IPS-15b (cell line): ENCODE measurements around the gene SIRPB1.

ENCODE experiments used
- H3K27me3 ChIP-seq: one replicate; pipeline ENCODE4 v1.6.1; 2013; ENCODE audit warnings: low read length; ENCODE audit not compliant: control insufficient read depth, insufficient read depth
- H3K36me3 ChIP-seq: one replicate; pipeline ENCODE4 v1.6.1; 2013; ENCODE audit warnings: low read length; ENCODE audit not compliant: control insufficient read depth, insufficient read depth
- H3K4me1 ChIP-seq: one replicate; pipeline ENCODE4 v1.6.1; 2013; ENCODE audit warnings: mild to moderate bottlenecking, low read length; ENCODE audit not compliant: control insufficient read depth, insufficient read depth
- H3K4me3 ChIP-seq: one replicate; pipeline ENCODE4 v1.5.1; 2013; ENCODE audit warnings: low read depth, low read length
- H3K9ac ChIP-seq: one replicate; pipeline ENCODE4 v1.6.1; 2013; ENCODE audit warnings: low read depth, mild to moderate bottlenecking, low read length
- H3K9me3 ChIP-seq: one replicate; pipeline ENCODE4 v1.6.1; 2013; ENCODE audit warnings: mild to moderate bottlenecking, low read length; ENCODE audit not compliant: control insufficient read depth, insufficient read depth

The SIRPB1 gene

DNA sequence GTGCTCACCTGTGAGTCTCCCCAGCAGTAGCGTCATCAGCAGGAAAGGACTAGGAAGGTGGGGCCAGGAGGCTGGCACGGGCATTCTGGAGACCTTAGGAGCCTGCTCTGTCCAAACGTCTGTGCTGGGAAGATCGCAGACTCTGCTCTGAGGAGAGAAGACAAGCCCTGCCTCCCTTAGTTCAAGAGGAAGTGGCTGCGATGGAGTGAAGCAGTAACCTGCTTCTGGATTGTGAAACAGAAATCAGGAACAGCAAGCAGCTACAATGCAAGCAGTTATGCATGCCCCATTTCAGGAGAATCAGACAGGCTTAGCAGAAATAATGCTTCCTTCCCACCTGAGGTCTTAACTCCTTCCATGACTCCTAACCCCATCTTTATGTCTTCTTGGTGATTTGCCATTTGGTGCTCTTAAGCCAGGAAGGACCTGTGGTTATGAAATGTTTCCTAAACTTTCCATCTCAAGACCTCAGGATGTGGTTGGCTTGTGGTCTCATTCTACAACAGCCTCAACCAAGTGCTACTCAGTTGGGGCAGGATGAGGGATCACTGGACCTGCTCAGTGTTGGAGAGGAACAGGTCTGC, at the start of gene SIRPB1:
TSS of gene SIRPB1 (minus strand) at position 149 of the 584 bp plus-strand sequence. CDS start at position 84, 65 bp downstream.
- H3K27me3 ChIP-seq: no peaks in the 10 kb centered on the region
- H3K4me3 ChIP-seq: no peak within 1 kb of the TSS
- H3K9ac ChIP-seq: no peak within 1 kb of the TSS
- H3K36me3 ChIP-seq: no peaks in the 10 kb centered on the region
- H3K9me3 ChIP-seq: no peaks in the 10 kb centered on the region
- peaks cover 3% of the 10 kb centered on the region for H3K4me1 ChIP-seq

DNA sequence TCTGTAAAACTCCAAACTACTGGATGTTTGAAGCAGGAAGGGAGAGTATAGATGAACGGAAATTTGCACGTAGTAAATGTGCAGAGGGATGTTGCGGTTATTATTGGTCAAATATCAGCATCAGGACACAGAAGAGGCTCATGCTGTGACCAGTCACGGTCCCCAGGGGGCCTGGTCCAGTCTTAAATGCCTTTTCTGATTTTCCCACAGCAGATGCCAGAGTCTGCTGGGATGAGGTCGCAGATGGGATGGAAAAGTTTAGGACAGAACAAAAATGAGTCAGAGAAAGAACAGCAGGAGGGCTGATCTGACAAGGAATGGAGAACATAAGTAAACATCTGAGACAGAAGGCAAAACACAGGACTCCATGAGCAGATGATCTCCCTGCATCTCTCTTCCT, 49.5 kb upstream of the SIRPB1 start:
- H3K9ac ChIP-seq: no peak overlapping the region
- H3K36me3 ChIP-seq: no peaks in the 10 kb centered on the region
- H3K9me3 ChIP-seq: no peaks in the 10 kb centered on the region
- no peaks in the 10 kb centered on the region for H3K27me3 ChIP-seq
- no peaks in the 10 kb centered on the region for H3K4me1 ChIP-seq
- H3K4me3 ChIP-seq: no peak overlapping the region

DNA sequence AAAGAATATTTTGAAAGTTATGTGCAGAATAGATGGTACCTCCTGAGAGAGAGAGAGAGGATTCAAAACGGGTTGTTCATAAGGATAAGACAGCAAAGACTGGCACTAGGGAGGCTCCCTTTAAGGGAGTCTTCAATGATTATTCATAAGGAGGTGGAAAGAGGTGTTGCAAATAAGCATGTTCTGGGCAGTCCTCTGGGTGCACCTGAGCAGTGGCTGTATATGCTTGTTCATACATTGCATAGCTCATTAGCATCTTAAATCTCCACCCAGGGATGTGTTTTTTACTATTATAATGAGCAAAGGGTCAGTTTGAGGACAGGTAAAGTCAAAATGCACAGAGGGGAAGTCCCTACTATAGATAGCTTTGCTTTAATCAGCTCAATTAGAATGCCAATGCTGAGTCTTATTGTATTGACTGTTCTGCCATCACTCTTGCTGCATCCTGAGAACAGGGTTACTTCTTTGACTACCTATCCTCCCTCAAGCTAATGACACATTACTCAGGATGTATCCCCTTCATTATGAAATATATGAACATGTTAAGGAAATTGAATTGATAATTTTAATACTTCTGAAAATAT, 47.8 kb upstream of the SIRPB1 start:
- Histone ChIP-seq H3K9me3 (no peaks in the 10 kb centered on the region), H3K36me3 (no peaks in the 10 kb centered on the region), H3K4me1 (no peaks in the 10 kb centered on the region), H3K27me3 (no peaks in the 10 kb centered on the region), H3K4me3 (no peak overlapping the region), H3K9ac (no peak overlapping the region)

DNA sequence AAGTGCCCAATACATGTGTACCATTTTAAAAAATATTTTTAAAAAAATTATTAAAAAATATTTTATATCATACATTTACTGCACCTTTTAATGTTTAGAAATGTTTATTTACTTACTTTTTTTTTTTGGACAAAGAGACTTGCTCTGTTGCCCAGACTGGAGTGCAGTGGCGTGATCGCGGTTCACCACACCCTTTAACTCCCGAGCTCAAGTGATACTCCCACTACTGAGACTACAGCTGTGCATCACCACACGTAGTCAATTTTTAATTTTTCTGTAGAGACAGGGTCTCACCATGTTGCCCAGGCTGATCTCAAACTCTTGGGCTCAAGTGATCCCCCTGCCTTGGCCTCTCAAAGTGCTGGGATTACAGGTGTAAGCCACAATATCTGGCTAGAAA, 47.0 kb upstream of the SIRPB1 start:
- Histone ChIP-seq H3K4me1 (no peaks in the 10 kb centered on the region), H3K36me3 (no peaks in the 10 kb centered on the region), H3K9ac (no peak overlapping the region), H3K27me3 (no peaks in the 10 kb centered on the region), H3K9me3 (no peaks in the 10 kb centered on the region), H3K4me3 (no peak overlapping the region)

DNA sequence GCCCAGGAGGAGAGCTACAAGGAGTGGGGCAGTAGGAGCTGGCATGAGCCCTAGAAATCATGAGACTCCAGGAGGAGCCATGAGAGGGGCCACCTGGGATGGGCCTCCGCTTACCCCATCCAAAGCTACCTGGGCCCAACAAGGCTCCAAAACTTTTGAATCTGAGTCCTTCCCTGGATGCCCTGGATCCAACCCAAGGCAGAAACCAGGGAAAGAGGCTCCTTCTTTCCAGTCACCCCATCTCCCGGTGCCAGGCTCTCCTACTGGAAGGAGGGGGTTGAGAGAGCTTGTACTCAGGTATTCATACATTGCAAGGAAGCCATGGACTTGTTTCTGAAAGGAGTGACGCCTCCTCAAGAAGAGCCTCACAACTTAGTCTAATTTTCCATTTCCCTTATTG, 45.5 kb upstream of the SIRPB1 start:
- no peak overlapping the region for H3K9ac ChIP-seq
- no peaks in the 10 kb centered on the region for H3K27me3 ChIP-seq
- no peaks in the 10 kb centered on the region for H3K4me1 ChIP-seq
- H3K9me3 ChIP-seq: no peaks in the 10 kb centered on the region
- no peaks in the 10 kb centered on the region for H3K36me3 ChIP-seq
- no peak overlapping the region for H3K4me3 ChIP-seq

DNA sequence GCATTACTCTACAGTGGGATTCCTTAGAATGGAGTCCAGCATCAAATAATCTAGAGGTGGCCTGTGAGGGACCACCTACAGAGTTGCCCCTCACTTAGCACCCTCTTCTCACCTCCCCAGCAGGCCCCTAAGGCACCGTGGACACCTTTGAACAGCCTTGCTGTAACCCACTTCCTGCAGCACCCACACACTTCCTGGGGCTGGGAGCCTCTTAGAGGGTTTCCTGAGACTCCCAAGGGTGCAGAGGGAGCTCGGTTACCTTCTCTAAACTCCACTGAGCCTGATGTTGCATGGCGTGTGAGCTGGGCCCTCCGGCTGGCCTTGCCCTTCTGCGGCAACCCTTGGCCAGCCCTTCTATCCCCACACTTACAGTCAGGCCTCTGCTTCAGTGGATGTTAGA, 45.1 kb upstream of the SIRPB1 start:
- Histone ChIP-seq H3K27me3 (no peaks in the 10 kb centered on the region), H3K4me1 (no peaks in the 10 kb centered on the region), H3K36me3 (no peaks in the 10 kb centered on the region), H3K9ac (no peak overlapping the region), H3K9me3 (no peaks in the 10 kb centered on the region), H3K4me3 (no peak overlapping the region)

DNA sequence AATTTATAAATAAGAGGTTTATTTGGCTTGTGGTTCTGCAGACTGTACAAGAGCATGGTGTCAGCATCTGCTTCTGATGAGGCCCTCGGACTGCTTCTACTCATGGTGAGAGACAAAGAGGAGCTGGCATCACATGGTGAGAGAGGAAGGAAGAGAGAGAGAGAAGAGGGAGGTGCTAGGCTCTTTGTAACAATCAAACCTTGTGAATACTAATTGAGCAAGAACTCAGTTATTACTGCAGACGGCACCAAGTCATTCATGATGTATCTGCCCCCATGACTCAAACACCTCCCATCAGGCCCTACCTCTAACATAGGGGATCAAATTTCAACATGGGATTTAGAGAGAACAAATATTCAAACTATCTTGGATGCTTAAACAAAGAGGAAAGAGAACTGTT, 44.1 kb upstream of the SIRPB1 start:
- Histone ChIP-seq H3K9ac (no peak overlapping the region), H3K4me3 (no peak overlapping the region), H3K27me3 (no peaks in the 10 kb centered on the region), H3K36me3 (no peaks in the 10 kb centered on the region), H3K4me1 (no peaks in the 10 kb centered on the region), H3K9me3 (no peaks in the 10 kb centered on the region)

DNA sequence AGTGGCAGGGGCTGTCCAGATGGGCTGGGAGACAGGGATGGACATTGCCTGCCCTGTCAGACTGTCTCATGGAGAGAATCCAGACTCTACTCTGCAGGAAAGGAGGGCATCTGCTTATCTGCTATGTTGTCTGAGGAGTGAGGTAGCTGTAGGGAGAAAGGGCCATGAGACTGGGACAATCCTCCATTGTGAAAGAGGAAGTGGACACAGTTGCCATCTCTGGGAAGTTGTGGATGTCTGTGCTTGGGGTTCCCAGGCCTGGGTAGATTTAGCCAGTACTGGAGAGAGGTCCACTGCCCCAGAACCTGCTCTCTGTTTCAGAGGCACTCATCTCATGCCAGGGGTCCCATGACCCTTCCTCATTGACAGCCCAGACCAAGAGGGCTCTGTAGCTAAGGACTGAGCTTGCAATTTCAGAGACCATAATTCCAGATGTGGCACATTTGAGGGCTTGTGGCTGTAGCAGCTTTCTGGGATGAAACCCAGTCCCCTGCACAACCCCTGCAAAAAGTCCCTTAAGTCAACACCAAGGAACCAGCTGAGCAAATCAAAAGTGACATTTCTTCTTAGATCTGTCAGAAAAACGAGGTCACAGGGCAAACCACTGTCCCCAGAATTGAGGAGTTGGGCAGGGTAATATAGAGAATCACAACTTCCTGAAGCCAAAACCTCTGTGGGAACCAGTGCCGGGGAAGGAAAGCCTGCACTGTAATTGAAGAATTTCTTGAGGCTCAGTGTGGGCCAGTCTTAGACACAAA, 41.9 kb upstream of the SIRPB1 start:
- no peak overlapping the region for H3K9ac ChIP-seq
- H3K36me3 ChIP-seq: no peaks in the 10 kb centered on the region
- H3K9me3 ChIP-seq: no peaks in the 10 kb centered on the region
- H3K4me3 ChIP-seq: no peak overlapping the region
- H3K4me1 ChIP-seq: no peaks in the 10 kb centered on the region
- no peaks in the 10 kb centered on the region for H3K27me3 ChIP-seq

DNA sequence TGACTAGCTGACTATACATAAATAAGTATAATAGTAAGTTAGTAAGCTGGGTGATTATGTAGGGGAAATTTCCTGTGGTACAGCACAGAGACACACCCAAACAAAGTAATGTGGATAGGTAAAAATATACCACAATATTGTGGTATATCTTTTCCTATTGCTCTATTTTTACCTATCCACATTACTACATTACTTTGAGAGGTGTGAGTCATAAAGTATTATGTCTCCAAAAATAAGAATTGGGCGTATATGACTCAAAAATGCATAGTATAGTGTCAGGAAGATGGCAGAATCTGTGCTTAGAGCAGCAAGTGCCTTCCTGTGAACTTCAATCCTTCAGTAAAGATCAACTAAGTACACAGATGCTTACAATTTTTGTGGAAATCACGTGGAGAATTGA, 40.4 kb upstream of the SIRPB1 start:
- H3K27me3 ChIP-seq: no peaks in the 10 kb centered on the region
- no peak overlapping the region for H3K4me3 ChIP-seq
- no peak overlapping the region for H3K9ac ChIP-seq

DNA sequence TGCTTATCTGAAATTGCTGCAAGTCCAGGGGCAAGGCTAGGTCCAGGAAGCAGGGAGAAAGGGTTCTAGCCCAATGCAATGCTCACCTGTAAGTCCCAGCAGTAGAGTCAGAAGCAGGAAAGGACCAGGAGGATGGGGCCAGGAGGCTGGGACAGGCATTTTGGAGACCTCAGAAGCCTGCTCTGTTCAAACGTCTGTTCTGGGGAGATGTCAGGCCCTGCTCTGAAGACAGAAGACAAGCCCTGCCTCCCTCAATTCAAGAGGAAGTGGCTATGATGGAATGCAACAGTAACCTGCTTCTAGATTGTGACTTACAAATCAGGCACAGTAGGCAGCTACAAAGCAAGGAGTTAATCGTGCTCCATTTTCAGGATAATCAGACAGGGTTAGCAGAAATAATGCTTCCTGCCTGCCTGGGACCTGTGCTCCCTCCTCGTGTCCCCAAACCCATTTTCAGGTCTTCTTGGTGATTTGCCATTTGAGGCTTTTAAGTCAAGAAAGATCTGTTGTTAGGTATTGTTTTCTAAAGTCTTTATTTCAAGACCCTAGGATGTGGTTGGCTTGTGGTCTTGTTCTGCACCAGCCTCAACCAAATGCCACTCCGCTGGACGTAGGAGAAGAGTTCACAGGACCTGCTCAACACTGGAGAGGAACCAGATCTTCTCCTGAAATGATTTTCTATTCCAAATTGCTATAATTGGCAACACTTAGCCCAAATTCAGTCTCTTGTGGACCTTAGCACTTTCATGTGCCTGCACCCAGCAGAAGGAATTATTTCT, 37.9 kb upstream of the SIRPB1 start, which contains the start of gene SIRPG:
TSS of gene SIRPG (minus strand) at position 224 of the 779 bp plus-strand sequence. CDS start at position 159, 65 bp downstream.
- no peaks in the 10 kb centered on the region for H3K36me3 ChIP-seq
- no peaks in the 10 kb centered on the region for H3K4me1 ChIP-seq
- H3K4me3 ChIP-seq: no peak within 1 kb of the TSS

More for the DNA sequence above, 40.4 kb upstream of the SIRPB1 start:
- Histone ChIP-seq H3K36me3 (no peaks in the 10 kb centered on the region), H3K9me3 (no peaks in the 10 kb centered on the region), H3K4me1 (no peaks in the 10 kb centered on the region)

DNA sequence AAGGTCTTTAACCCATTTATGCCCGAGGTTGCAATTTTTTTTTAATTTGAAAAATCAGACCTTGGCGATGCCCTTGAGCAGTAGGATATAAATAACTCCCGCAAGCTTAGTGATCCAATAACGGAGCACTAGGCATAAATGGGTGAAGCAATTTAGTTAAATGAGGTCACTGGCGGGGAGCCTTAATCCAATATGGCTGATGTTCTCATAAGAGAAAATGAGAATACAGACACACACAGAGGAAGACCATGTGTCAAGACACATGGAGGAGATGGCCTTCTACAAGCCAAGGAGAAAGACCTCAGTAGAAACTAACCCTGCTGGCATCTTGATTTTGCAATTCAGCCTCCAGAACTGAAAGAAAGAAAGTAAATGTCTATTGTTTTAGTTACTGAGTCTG, 37.0 kb upstream of the SIRPB1 start:
- H3K9ac ChIP-seq: no peak overlapping the region
- no peaks in the 10 kb centered on the region for H3K27me3 ChIP-seq

More for the DNA sequence above, 37.9 kb upstream of the SIRPB1 start, which contains the start of gene SIRPG:
- Histone ChIP-seq H3K27me3 (no peaks in the 10 kb centered on the region), H3K9ac (no peak within 1 kb of the TSS), H3K9me3 (no peaks in the 10 kb centered on the region)

More for the DNA sequence above, 37.0 kb upstream of the SIRPB1 start:
- no peak overlapping the region for H3K4me3 ChIP-seq
- no peaks in the 10 kb centered on the region for H3K36me3 ChIP-seq
- no peaks in the 10 kb centered on the region for H3K4me1 ChIP-seq
- no peaks in the 10 kb centered on the region for H3K9me3 ChIP-seq
